Measurements from ENCODE around the gene SLC25A13.
"Not testable (repeated sequence)": the region's sequence is repeated elsewhere in the genome, so short reads cannot be mapped to it uniquely, and the experiment has no call there.

The SLC25A13 gene

DNA sequence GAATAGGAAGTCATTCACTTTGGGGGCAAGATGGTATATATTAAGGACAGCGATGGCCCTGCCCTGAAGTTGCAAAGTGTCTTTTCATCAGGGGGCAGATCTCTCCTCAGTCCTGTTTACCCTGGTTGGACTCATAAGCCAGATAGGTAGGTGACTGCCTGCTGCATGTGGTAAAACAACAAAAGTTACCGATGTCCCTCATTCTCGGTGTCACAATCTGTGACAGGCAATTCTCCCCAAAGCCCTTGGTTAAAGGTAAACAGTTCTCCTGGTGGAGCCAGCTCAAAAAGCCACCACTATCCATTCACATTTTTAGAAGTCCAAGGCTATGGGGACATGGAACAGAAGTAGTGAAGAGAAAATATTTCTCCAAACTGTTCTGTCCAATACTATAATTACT is 9.9 kb upstream of the SLC25A13 start:
- TF ChIP-seq, protein P1, sequence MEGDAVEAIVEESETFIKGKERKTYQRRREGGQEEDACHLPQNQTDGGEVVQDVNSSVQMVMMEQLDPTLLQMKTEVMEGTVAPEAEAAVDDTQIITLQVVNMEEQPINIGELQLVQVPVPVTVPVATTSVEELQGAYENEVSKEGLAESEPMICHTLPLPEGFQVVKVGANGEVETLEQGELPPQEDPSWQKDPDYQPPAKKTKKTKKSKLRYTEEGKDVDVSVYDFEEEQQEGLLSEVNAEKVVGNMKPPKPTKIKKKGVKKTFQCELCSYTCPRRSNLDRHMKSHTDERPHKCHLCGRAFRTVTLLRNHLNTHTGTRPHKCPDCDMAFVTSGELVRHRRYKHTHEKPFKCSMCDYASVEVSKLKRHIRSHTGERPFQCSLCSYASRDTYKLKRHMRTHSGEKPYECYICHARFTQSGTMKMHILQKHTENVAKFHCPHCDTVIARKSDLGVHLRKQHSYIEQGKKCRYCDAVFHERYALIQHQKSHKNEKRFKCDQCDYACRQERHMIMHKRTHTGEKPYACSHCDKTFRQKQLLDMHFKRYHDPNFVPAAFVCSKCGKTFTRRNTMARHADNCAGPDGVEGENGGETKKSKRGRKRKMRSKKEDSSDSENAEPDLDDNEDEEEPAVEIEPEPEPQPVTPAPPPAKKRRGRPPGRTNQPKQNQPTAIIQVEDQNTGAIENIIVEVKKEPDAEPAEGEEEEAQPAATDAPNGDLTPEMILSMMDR (IDR thresholded peaks at IDR 0.05; ENCODE audit: low read depth, low read length) = no peak
- no peak overlapping the region for H3K4me3 ChIP-seq (ENCODE audit: low read depth, low read length)

DNA sequence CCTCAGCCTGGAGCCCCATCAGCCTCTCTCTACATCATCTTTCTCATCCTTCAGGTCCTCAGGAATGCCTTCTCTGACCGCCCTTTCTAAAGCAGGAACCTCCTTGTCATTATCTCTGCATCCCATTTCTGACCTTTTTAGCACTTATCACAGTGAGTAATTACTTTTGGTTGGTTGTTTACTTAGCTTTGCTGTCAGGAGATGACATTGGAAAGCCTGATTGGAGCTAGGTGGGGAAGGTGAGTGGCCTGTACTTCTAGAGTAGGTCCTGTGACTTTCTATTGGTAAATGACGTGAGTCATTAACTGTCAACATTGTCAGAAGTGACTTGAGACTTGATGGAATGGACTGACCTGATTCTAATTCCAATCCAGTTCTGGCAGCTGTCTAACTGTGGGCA is 9.3 kb upstream of the SLC25A13 start:
- TF ChIP-seq, protein P1 (IDR thresholded peaks at IDR 0.05; ENCODE audit: low read depth, low read length) = no peak
- H3K4me3 ChIP-seq (ENCODE audit: low read depth, low read length) = no peak overlapping the region

DNA sequence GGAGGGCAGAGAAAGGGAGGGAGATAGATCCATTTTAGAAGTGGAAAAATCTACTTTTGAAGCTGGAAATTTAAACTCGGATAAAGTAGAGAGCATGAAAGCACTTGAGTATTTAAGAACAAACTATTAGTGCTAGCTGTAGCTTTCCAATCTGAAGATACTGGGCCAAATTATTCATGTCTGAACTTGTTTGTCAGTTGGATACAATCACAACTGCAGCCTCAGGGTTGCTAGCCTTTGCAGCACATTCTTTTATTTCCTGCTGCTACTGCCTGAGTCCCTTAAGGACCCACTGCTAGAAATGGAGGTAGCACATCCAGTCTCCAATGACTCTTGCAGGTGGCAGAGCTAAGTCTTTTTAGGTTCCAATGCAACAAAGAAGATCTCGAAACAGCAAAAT is 8.3 kb upstream of the SLC25A13 start:
- H3K4me3 ChIP-seq (ENCODE audit: low read depth, low read length) = no peak overlapping the region
- TF ChIP-seq, protein P1 (IDR thresholded peaks at IDR 0.05; ENCODE audit: low read depth, low read length) = no peak

DNA sequence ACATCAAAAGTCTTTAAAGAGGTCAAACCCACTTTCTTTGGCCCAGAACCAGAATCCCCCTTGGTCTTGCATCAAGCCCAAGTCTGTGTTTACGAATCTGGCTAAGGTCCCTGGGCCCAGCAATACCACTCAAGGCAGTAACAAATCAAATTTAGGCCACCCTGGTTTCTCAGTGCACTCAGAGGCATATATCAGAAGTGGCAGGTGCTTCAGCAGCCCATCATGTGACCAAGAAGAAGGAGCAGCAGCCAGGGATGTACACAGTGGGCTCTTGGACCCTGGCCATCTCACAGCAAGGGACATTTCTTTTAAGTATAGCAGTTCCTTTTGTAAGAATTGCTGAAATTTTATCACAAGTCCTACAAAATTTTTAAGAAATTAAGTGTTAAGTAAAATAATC is 7.3 kb upstream of the SLC25A13 start:
- TF ChIP-seq, protein P1 (IDR thresholded peaks at IDR 0.05; ENCODE audit: low read depth, low read length) = no peak
- H3K4me3 ChIP-seq (ENCODE audit: low read depth, low read length) = no peak overlapping the region

DNA sequence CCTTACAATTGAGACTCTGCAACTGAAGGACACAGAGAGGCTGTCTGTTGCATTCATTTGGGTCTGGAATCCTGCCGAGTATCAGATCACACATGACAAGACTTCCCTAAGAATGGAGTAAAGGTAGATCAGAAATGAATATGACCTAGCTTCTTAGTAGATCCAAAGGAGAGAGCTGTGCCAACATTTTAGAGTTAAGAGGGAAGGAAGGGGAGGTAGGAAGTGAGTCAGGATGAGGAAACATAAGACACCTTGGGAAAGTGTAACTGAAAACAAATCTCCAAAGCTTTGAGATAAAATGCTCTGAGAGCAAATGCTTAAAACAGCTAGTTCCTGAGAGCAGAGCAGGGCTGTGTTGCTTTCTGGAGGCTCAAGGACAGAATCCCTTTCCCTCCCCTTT is 6.1 kb upstream of the SLC25A13 start:
- H3K4me3 ChIP-seq (ENCODE audit: low read depth, low read length) = no peak overlapping the region
- TF ChIP-seq, protein P1 (IDR thresholded peaks at IDR 0.05; ENCODE audit: low read depth, low read length) = no peak

DNA sequence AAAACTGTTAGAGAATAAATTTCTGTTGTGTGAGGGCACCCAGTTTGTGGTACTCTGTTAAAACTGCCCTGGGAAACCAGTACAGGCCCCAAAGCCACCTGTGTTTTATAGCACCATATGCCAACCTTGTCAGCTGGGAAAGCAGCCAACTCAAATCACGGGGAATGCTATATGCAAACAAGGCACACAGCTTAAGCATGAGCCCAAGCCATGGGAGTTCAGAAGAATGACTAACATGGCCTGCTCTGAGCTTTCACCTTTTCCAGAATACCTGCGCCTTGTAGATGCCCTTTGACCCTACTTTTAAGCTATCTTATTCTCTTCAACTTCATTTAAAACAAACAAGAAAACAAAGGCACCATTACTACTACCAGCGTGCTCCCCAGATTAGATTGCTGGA is 5.5 kb upstream of the SLC25A13 start:
- no peak overlapping the region for H3K4me3 ChIP-seq (ENCODE audit: low read depth, low read length)
- TF ChIP-seq, protein P1 (IDR thresholded peaks at IDR 0.05; ENCODE audit: low read depth, low read length) = no peak

DNA sequence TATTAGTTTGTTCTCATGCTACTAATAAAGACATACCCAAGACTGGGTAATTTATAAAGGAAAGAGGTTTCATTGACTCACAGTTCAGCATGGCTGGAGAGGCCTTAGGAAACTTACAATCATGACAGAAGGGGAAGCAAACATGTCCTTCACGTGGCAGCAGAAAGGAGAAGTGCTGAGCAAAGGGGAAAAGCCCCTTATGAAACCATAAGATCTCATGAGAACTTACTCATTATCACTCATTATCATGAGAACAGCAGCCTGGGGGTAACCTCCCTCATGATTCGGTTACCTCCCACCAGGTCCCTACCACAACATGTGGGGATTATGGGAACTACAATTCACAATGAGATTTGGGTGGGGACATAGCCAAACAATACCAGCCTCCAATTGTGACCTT is 4.9 kb upstream of the SLC25A13 start:
- not testable (repeated sequence) for H3K4me3 ChIP-seq (ENCODE audit: low read depth, low read length)

DNA sequence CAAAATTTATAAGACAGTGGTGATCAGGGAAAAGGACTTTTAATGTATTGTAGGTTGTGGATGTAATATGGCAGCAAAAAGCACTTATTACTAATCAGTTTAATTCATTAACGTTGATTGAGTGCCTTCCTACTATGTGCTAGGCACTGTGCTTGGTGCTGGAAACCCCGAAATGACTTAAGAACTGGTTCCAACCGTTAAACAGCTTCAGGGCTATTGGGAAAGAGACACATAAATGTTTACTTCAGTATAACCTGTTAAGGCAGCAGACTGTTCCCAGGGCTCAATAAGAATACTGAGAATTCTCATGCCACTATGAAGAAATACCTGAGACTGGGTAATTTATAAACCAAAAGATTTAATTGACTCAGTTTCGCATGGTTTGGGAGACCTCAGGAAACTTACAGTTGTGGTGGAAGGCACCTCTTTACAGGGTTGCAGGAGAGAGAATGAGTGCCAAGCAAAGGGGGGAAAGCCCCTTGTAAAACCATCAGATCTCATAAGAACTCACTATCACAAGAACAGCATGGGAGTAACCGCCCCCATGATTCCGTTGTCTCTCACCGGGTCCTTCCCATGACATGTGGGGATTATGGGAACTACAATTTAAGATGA is 1.1 kb upstream of the SLC25A13 start:
- TF ChIP-seq, protein P1 (IDR thresholded peaks at IDR 0.05; ENCODE audit: low read depth, low read length) = no peak
- no peak overlapping the region for H3K4me3 ChIP-seq (ENCODE audit: low read depth, low read length)
